H54 (cell line): ENCODE results near the gene DSCAM.

ENCODE experiments used
- DNase-seq: peaks from one replicate; pipeline ENCODE4 v3.0.0; 2011; ENCODE audit warnings: low spot score, mixed read lengths; ENCODE audit not compliant: insufficient read length
- FAIRE-seq: peaks from 3 replicates; lab custom pipeline; 2011; peaks lifted over from hg19 to GRCh38; lab: Jason Lieb, UNC
- POLR2A ChIP-seq: IDR thresholded peaks from 2 replicates; pipeline ENCODE4 v1.6.1; 2011; ENCODE audit warnings: low read depth, mild to moderate bottlenecking, low read length

DSCAM gene

GRCh38 chr21:40687625-40688024 is 159.3 kb downstream of the DSCAM start:
- DNase-seq (no peak), FAIRE-seq (no peak)
- TF ChIP-seq POLR2A, result no peak

GRCh38 chr21:40686526-40686925 is 160.4 kb downstream of the DSCAM start:
- no peak for TF ChIP-seq POLR2A
- FAIRE-seq, result no peak

GRCh38 chr21:40685141-40685540 is 161.8 kb downstream of the DSCAM start:
- FAIRE-seq (no peak), DNase-seq (no peak)
- TF ChIP-seq POLR2A, result no peak

More at GRCh38 chr21:40686526-40686925, 160.4 kb downstream of the DSCAM start:
- no peak for DNase-seq

GRCh38 chr21:40684726-40685125 is 162.2 kb downstream of the DSCAM start:
- DNase-seq, result no peak
- FAIRE-seq, result no peak
- TF ChIP-seq POLR2A, result no peak

- DNase-seq, result no peak
- TF ChIP-seq POLR2A, result no peak
- FAIRE-seq, result no peak
Measured at GRCh38 chr21:40683349-40683748, 163.6 kb downstream of the DSCAM start.

- no peak for FAIRE-seq
- DNase-seq, result no peak
- TF ChIP-seq POLR2A, result no peak
Measured at GRCh38 chr21:40681164-40681859, 165.6 kb downstream of the DSCAM start.

- DNase-seq, result no peak
- TF ChIP-seq POLR2A, result no peak
- FAIRE-seq, result no peak
Measured at GRCh38 chr21:40680311-40680710, 166.6 kb downstream of the DSCAM start.

- no peak for DNase-seq
- no peak for FAIRE-seq
- TF ChIP-seq POLR2A, result no peak
Measured at GRCh38 chr21:40678681-40679284, 168.2 kb downstream of the DSCAM start.

- DNase-seq (no peak), FAIRE-seq (no peak)
- no peak for TF ChIP-seq POLR2A
Measured at GRCh38 chr21:40675017-40675416, 171.9 kb downstream of the DSCAM start.

- FAIRE-seq, result no peak
- DNase-seq, result no peak
- TF ChIP-seq POLR2A, result no peak
Measured at GRCh38 chr21:40672602-40673001, 174.4 kb downstream of the DSCAM start.

GRCh38 chr21:40671716-40672115 is 175.2 kb downstream of the DSCAM start:
- FAIRE-seq, result no peak
- no peak for DNase-seq
- no peak for TF ChIP-seq POLR2A

- no peak for FAIRE-seq
Measured at GRCh38 chr21:40668555-40669275, 178.2 kb downstream of the DSCAM start.

GRCh38 chr21:40667967-40668366 is 179.0 kb downstream of the DSCAM start:
- DNase-seq (no peak), FAIRE-seq (no peak)
- TF ChIP-seq POLR2A, result no peak

More at GRCh38 chr21:40668555-40669275, 178.2 kb downstream of the DSCAM start:
- no peak for TF ChIP-seq POLR2A
- DNase-seq, result no peak

GRCh38 chr21:40662889-40663288 is 184.1 kb downstream of the DSCAM start:
- TF ChIP-seq POLR2A, result no peak
- no peak for FAIRE-seq

More at GRCh38 chr21:40662889-40663288, 184.1 kb downstream of the DSCAM start:
- no peak for DNase-seq
